ENCODE data around the gene EGLN3. TPM values are rescaled to one million over a fixed set of nuclear protein-coding genes. Genes with fewer than 3 reads are reported as not detected.
A peak's percentile ranks its signal among the peaks of the same experiment; 100 is the strongest.

The EGLN3 gene
- total RNA-seq (1 to 10 TPM; 4.0 to 4.9 TPM), polyA plus RNA-seq (10 to 100 TPM in 1 of 2 donors, 1 to 10 TPM in 1; 5.7 to 15.4 TPM)

GRCh38 chr14:33950320-33951182 lies at the start of gene EGLN3:
Gene EGLN3 (minus strand): TSS chr14:33951074. CDS start chr14:33950752, 322 bp downstream.
- peak within 1 kb of the TSS; percentile 9 to 49 for H3K4me3 ChIP-seq (ENCODE audit: low read length in 2 of 2)
- peak within 1 kb of the TSS in 3 of 7 donors; percentile 26 to 58 (median 29) for H3K27ac Mint-ChIP-seq
- peaks cover 14 to 40% (median 25%) of the 10 kb centered on the region in 4 donors for H3K4me1 Mint-ChIP-seq
- H3K9me3 ChIP-seq (ENCODE audit: control insufficient read depth in 1 of 2, low read length in 2 of 2), result no peaks in the 10 kb centered on the region
- intact Hi-C loops (cut with micrococcal nuclease), result no loop called here
- no peaks in the 10 kb centered on the region for H3K36me3 ChIP-seq (ENCODE audit: insufficient read depth, low read length)
- H3K27ac ChIP-seq (ENCODE audit: low read depth, low read length), result no peak within 1 kb of the TSS
- CTCF ChIA-PET (ENCODE audit: partially characterized antibody), result no interaction called here
- POLR2A ChIA-PET (ENCODE audit: partially characterized antibody), result interaction anchor here (1.4 kb wide), 1 partner anchor 110 kb away, joined by 4 read pairs; no protein-coding TSS in a partner anchor
- H3K9me3 Mint-ChIP-seq, result no peaks in the 10 kb centered on the region
- DNase-seq, result peak in 4 of 5 donors; percentile 19 to 40 (median 37)
- H3K4me1 ChIP-seq (ENCODE audit: insufficient read depth, low read length), result peaks cover 12% of the 10 kb centered on the region
- H3K27me3 ChIP-seq (ENCODE audit: insufficient read depth, low read length), result peaks cover 8% of the 10 kb centered on the region
- peaks cover 20 to 26% of the 10 kb centered on the region in 2 donors for H3K27me3 Mint-ChIP-seq
- H3K4me3 Mint-ChIP-seq, result peak within 1 kb of the TSS; percentile 60 to 88 (median 86)
- no peaks in the 10 kb centered on the region for H3K36me3 Mint-ChIP-seq

- Mint-ChIP-seq H3K4me3 (no peak overlapping the region), H3K4me1 (peaks cover 0 to 8% (median 2%) of the 10 kb centered on the region in 4 donors), H3K36me3 (peaks cover 0 to 9% of the 10 kb centered on the region in 2 donors), H3K9me3 (no peaks in the 10 kb centered on the region), H3K27ac (no peak overlapping the region), H3K27me3 (no peaks in the 10 kb centered on the region)
- H3K9me3 ChIP-seq (ENCODE audit: control insufficient read depth in 1 of 2, low read length in 2 of 2), result no peaks in the 10 kb centered on the region
- ChIA-PET POLR2A (ENCODE audit: partially characterized antibody) (no interaction called here), CTCF (ENCODE audit: partially characterized antibody) (no interaction called here)
- no peak for DNase-seq
- H3K36me3 ChIP-seq (ENCODE audit: insufficient read depth, low read length), result no peaks in the 10 kb centered on the region
- H3K4me3 ChIP-seq (ENCODE audit: low read length in 2 of 2), result no peak overlapping the region
- intact Hi-C loops (cut with micrococcal nuclease), result no loop called here
- no peak overlapping the region for H3K27ac ChIP-seq (ENCODE audit: low read depth, low read length)
- no peaks in the 10 kb centered on the region for H3K27me3 ChIP-seq (ENCODE audit: insufficient read depth, low read length)
- no peaks in the 10 kb centered on the region for H3K4me1 ChIP-seq (ENCODE audit: insufficient read depth, low read length)
Observed at GRCh38 chr14:34000396-34000795, 49.5 kb upstream of the EGLN3 start.

GRCh38 chr14:33999771-34000291 lies 49.0 kb upstream of the EGLN3 start:
- H3K4me1 Mint-ChIP-seq, result peaks cover 0 to 8% (median 2%) of the 10 kb centered on the region in 4 donors
- Histone ChIP-seq H3K27me3 (ENCODE audit: insufficient read depth, low read length) (no peaks in the 10 kb centered on the region), H3K4me1 (ENCODE audit: insufficient read depth, low read length) (no peaks in the 10 kb centered on the region), H3K9me3 (ENCODE audit: control insufficient read depth in 1 of 2, low read length in 2 of 2) (no peaks in the 10 kb centered on the region), H3K36me3 (ENCODE audit: insufficient read depth, low read length) (no peaks in the 10 kb centered on the region), H3K27ac (ENCODE audit: low read depth, low read length) (no peak overlapping the region), H3K4me3 (ENCODE audit: low read length in 2 of 2) (no peak overlapping the region)
- intact Hi-C loops (cut with micrococcal nuclease), result no loop called here
- no peaks in the 10 kb centered on the region for H3K9me3 Mint-ChIP-seq
- peaks cover 0 to 11% of the 10 kb centered on the region in 2 donors for H3K36me3 Mint-ChIP-seq
- H3K27ac Mint-ChIP-seq, result no peak overlapping the region
- ChIA-PET POLR2A (ENCODE audit: partially characterized antibody) (no interaction called here), CTCF (ENCODE audit: partially characterized antibody) (no interaction called here)
- no peak for DNase-seq
- no peak overlapping the region for H3K4me3 Mint-ChIP-seq
- H3K27me3 Mint-ChIP-seq, result no peaks in the 10 kb centered on the region

- H3K4me1 ChIP-seq (ENCODE audit: insufficient read depth, low read length), result no peaks in the 10 kb centered on the region
- intact Hi-C loops (cut with micrococcal nuclease), result no loop called here
- H3K27me3 ChIP-seq (ENCODE audit: insufficient read depth, low read length), result no peaks in the 10 kb centered on the region
- CTCF ChIA-PET (ENCODE audit: partially characterized antibody), result no interaction called here
- Mint-ChIP-seq H3K36me3 (peaks cover 0 to 13% of the 10 kb centered on the region in 2 donors), H3K27me3 (no peaks in the 10 kb centered on the region), H3K4me1 (peaks cover 0 to 8% (median 2%) of the 10 kb centered on the region in 4 donors), H3K9me3 (no peaks in the 10 kb centered on the region), H3K4me3 (no peak overlapping the region), H3K27ac (no peak overlapping the region)
- no peaks in the 10 kb centered on the region for H3K9me3 ChIP-seq (ENCODE audit: control insufficient read depth in 1 of 2, low read length in 2 of 2)
- H3K4me3 ChIP-seq (ENCODE audit: low read length in 2 of 2), result no peak overlapping the region
- DNase-seq, result no peak
- no peaks in the 10 kb centered on the region for H3K36me3 ChIP-seq (ENCODE audit: insufficient read depth, low read length)
- POLR2A ChIA-PET (ENCODE audit: partially characterized antibody), result no interaction called here
- no peak overlapping the region for H3K27ac ChIP-seq (ENCODE audit: low read depth, low read length)
Observed at GRCh38 chr14:33997611-33998010, 46.7 kb upstream of the EGLN3 start.

GRCh38 chr14:33996462-33996861 lies 45.6 kb upstream of the EGLN3 start:
- intact Hi-C loops (cut with micrococcal nuclease), result no loop called here
- POLR2A ChIA-PET (ENCODE audit: partially characterized antibody), result no interaction called here
- no peaks in the 10 kb centered on the region for H3K4me1 ChIP-seq (ENCODE audit: insufficient read depth, low read length)
- Mint-ChIP-seq H3K4me1 (peaks cover 0 to 14% (median 2%) of the 10 kb centered on the region in 4 donors), H3K27ac (no peak overlapping the region), H3K4me3 (no peak overlapping the region), H3K36me3 (peaks cover 0 to 17% of the 10 kb centered on the region in 2 donors), H3K27me3 (no peaks in the 10 kb centered on the region), H3K9me3 (no peaks in the 10 kb centered on the region)
- H3K27ac ChIP-seq (ENCODE audit: low read depth, low read length), result no peak overlapping the region
- no peaks in the 10 kb centered on the region for H3K36me3 ChIP-seq (ENCODE audit: insufficient read depth, low read length)
- no peaks in the 10 kb centered on the region for H3K9me3 ChIP-seq (ENCODE audit: control insufficient read depth in 1 of 2, low read length in 2 of 2)
- H3K27me3 ChIP-seq (ENCODE audit: insufficient read depth, low read length), result no peaks in the 10 kb centered on the region
- CTCF ChIA-PET (ENCODE audit: partially characterized antibody), result no interaction called here
- no peak overlapping the region for H3K4me3 ChIP-seq (ENCODE audit: low read length in 2 of 2)
- no peak for DNase-seq

- Histone ChIP-seq H3K36me3 (ENCODE audit: insufficient read depth, low read length) (no peaks in the 10 kb centered on the region), H3K4me1 (ENCODE audit: insufficient read depth, low read length) (no peaks in the 10 kb centered on the region), H3K9me3 (ENCODE audit: control insufficient read depth in 1 of 2, low read length in 2 of 2) (no peaks in the 10 kb centered on the region), H3K27ac (ENCODE audit: low read depth, low read length) (no peak overlapping the region), H3K4me3 (ENCODE audit: low read length in 2 of 2) (no peak overlapping the region), H3K27me3 (ENCODE audit: insufficient read depth, low read length) (no peaks in the 10 kb centered on the region)
- intact Hi-C loops (cut with micrococcal nuclease), result no loop called here
- no peaks in the 10 kb centered on the region for H3K27me3 Mint-ChIP-seq
- peaks cover 7 to 26% (median 10%) of the 10 kb centered on the region in 4 donors for H3K4me1 Mint-ChIP-seq
- ChIA-PET CTCF (ENCODE audit: partially characterized antibody) (no interaction called here), POLR2A (ENCODE audit: partially characterized antibody) (no interaction called here)
- H3K36me3 Mint-ChIP-seq, result peaks cover 0 to 17% of the 10 kb centered on the region in 2 donors
- H3K9me3 Mint-ChIP-seq, result no peaks in the 10 kb centered on the region
- no peak for DNase-seq
- H3K27ac Mint-ChIP-seq, result no peak overlapping the region
- no peak overlapping the region for H3K4me3 Mint-ChIP-seq
Observed at GRCh38 chr14:33993246-33993645, 42.4 kb upstream of the EGLN3 start.

GRCh38 chr14:33992274-33993007 lies 41.6 kb upstream of the EGLN3 start:
- no peaks in the 10 kb centered on the region for H3K36me3 ChIP-seq (ENCODE audit: insufficient read depth, low read length)
- intact Hi-C loops (cut with micrococcal nuclease), result no loop called here
- no peak overlapping the region for H3K4me3 ChIP-seq (ENCODE audit: low read length in 2 of 2)
- H3K27me3 ChIP-seq (ENCODE audit: insufficient read depth, low read length), result no peaks in the 10 kb centered on the region
- no peaks in the 10 kb centered on the region for H3K4me1 ChIP-seq (ENCODE audit: insufficient read depth, low read length)
- Mint-ChIP-seq H3K9me3 (no peaks in the 10 kb centered on the region), H3K27ac (no peak overlapping the region), H3K4me3 (no peak overlapping the region), H3K4me1 (peaks cover 7 to 26% (median 10%) of the 10 kb centered on the region in 4 donors), H3K36me3 (peaks cover 0 to 17% of the 10 kb centered on the region in 2 donors), H3K27me3 (no peaks in the 10 kb centered on the region)
- CTCF ChIA-PET (ENCODE audit: partially characterized antibody), result no interaction called here
- POLR2A ChIA-PET (ENCODE audit: partially characterized antibody), result interaction anchor here (0.9 kb wide), 1 partner anchor 68 kb away, joined by 3 read pairs; no protein-coding TSS in a partner anchor
- no peak overlapping the region for H3K27ac ChIP-seq (ENCODE audit: low read depth, low read length)
- DNase-seq, result no peak
- no peaks in the 10 kb centered on the region for H3K9me3 ChIP-seq (ENCODE audit: control insufficient read depth in 1 of 2, low read length in 2 of 2)
